Spleen (tissue), 11 donors: ENCODE results near the gene COQ6. TPM values are rescaled to one million over a fixed set of nuclear protein-coding genes. Genes with fewer than 3 reads are reported as not detected.

Experiments
- DNase-seq: peaks from one replicate; pipeline ENCODE4 v3.0.0-alpha.2; 2020
- H3K27ac ChIP-seq, 8 donors: fragments of 200-600 bp; sonication (generic) in 7 of 8; 1 replicate in 4 of 8; 2 replicates in 4 of 8; pipeline versions ENCODE4 v1.5.0 to v1.8.0; 2016 to 2021; ENCODE audit warnings: inconsistent platforms in 4 of 8, mild to moderate bottlenecking in 4 of 8, moderate library complexity in 1 of 8
- H3K27me3 ChIP-seq, 7 donors: fragments of 200-600 bp; sonication (generic) in 6 of 7; replicated peaks in 1 of 7; 1 replicate in 4 of 7; 2 replicates in 3 of 7; pipeline versions ENCODE4 v1.5.0 to v1.8.0; 2016 to 2021; ENCODE audit warnings: inconsistent platforms in 3 of 7, mild to moderate bottlenecking in 1 of 7
- H3K36me3 ChIP-seq, 6 donors: fragments of 200-600 bp; sonication (generic) in 5 of 6; 1 replicate in 4 of 6; 2 replicates in 2 of 6; pipeline versions ENCODE4 v1.5.0 to v1.8.0; 2016 to 2021; ENCODE audit warnings: inconsistent platforms in 2 of 6
- H3K4me1 ChIP-seq, 6 donors: fragments of 200-600 bp; sonication (generic) in 5 of 6; 1 replicate in 3 of 6; 2 replicates in 3 of 6; pipeline versions ENCODE4 v1.5.0 to v1.8.0; 2016 to 2021; ENCODE audit warnings: inconsistent platforms in 3 of 6
- H3K4me3 ChIP-seq, 8 donors: fragments of 200-600 bp; sonication (generic) in 7 of 8; 1 replicate in 4 of 8; 2 replicates in 4 of 8; pipeline versions ENCODE4 v1.5.0 to v1.8.0; 2016 to 2021; ENCODE audit warnings: inconsistent platforms in 4 of 8, mild to moderate bottlenecking in 4 of 8, moderate library complexity in 2 of 8
- H3K9me3 ChIP-seq, 8 donors: fragments of 200-600 bp; sonication (generic) in 7 of 8; 1 replicate in 4 of 8; 2 replicates in 4 of 8; pipeline versions ENCODE4 v1.5.0 to v1.8.0; 2016 to 2021; ENCODE audit warnings: inconsistent platforms in 4 of 8
- POLR2A ChIP-seq, 3 donors: fragments of 450-650 bp; IDR thresholded peaks; one replicate each; pipeline ENCODE4 v1.5.1; 2017; ENCODE audit warnings: antibody characterized with exemption in 3 of 3, mild to moderate bottlenecking in 1 of 3
- POLR2AphosphoS5 ChIP-seq, 3 donors: sonication (generic); formaldehyde crosslinking; IDR thresholded peaks; one replicate each; pipeline ENCODE4 v1.5.1; 2017; ENCODE audit warnings: antibody characterized with exemption in 3 of 3
- whole genome bisulfite sequencing, 5 donors: extraction: QIAGEN DNeasy Blood & Tissue Kit in 3 of 5; methylation state at CpG; one replicate each; pipeline versions ENCODE4 v1.1.5 to v1.1.7; 2013 to 2018; 5-methylcytosine and 5-hydroxymethylcytosine counted together
- intact Hi-C: fragments of 100-400 bp; cut with DNase I; formaldehyde crosslinking; loops from one replicate; pipeline ENCODE4 v1.15.0; 2023; ENCODE audit warnings: low total_unique reads
- polyA plus RNA-seq, 3 donors: library from polyadenylated mRNA; stranded (reverse); fragments of 200-250 nt; gene quantifications; one replicate each; pipeline ENCODE4 v1.2.1, GENCODE V29; 2013
- total RNA-seq, 7 donors: library from RNA; depleted of rRNA in 3 of 7; stranded (reverse); fragments of >200 nt in 3 of 7; fragmentation: NEBNext Ultra II Directional in 4 of 7; extraction: Animal tissue kit (Norgen Biotek cat#: 25700) in 4 of 7; gene quantifications; one replicate each; pipeline versions ENCODE4 v1.1.0 to v1.2.1, GENCODE V29; 2016 to 2021
- TF ChIP-seq, protein P1 (sequence below), 11 experiments: fragments of 200-600 bp in 7 of 11; fragments of 450-650 bp in 4 of 11; sonication (generic) in 4 of 11; IDR thresholded peaks in 8 of 11; conservative IDR thresholded peaks in 3 of 11; 1 replicate in 7 of 11; 2 replicates in 4 of 11; pipeline versions ENCODE4 v1.4.0 to v1.8.0; 2016 to 2021; ENCODE audit warnings: antibody characterized with exemption in 11 of 11, inconsistent platforms in 4 of 11, mild to moderate bottlenecking in 1 of 11
- donor health status: healthy with polysubstance abuse.
- donor health status: DM: no; HTN: no; CAD: no; lungs with moderate emphysema.
- donor health status: DM: no; HTN: no; CAD: no.
- donor health status: Bipolar disorder and iron deficiency.
- donor health status: healthy.
- donor health status: DM: no; HTN: no; CAD: no.
- donor health status: DM: yes; HTN: yes; CAD: no.

The COQ6 gene
- total and polyA plus RNA-seq, 10 donors, result 15.1 to 35.4 (median 24.1) TPM

DNA sequence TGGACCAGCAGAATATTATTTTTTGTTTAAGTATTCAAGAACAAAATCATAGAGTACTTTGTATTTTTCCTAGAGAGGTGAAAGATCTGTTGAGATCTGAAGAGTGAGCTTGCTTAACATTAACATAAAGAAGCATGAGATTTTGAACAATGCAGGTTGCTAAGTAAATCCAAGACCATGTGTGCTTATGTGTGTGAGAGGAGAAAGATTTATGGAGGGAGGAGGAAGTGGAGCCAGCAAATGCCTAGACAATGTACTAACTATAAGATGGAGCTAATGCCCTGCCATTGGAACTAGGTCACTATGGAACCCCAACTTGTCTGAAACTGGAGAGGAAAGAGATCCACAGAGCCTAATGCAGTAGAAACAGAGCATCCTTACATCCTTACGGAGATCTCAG is 13.6 kb upstream of the COQ6 start:
- no peak for DNase-seq
- 83 to 100% (median 96%) methylated on average over 1 of the region's 1 CpG for WGBS, 5 donors
- no peaks in the 10 kb centered on the region for H3K9me3 ChIP-seq
- TF ChIP-seq, protein P1, sequence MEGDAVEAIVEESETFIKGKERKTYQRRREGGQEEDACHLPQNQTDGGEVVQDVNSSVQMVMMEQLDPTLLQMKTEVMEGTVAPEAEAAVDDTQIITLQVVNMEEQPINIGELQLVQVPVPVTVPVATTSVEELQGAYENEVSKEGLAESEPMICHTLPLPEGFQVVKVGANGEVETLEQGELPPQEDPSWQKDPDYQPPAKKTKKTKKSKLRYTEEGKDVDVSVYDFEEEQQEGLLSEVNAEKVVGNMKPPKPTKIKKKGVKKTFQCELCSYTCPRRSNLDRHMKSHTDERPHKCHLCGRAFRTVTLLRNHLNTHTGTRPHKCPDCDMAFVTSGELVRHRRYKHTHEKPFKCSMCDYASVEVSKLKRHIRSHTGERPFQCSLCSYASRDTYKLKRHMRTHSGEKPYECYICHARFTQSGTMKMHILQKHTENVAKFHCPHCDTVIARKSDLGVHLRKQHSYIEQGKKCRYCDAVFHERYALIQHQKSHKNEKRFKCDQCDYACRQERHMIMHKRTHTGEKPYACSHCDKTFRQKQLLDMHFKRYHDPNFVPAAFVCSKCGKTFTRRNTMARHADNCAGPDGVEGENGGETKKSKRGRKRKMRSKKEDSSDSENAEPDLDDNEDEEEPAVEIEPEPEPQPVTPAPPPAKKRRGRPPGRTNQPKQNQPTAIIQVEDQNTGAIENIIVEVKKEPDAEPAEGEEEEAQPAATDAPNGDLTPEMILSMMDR (IDR thresholded peaks at IDR 0.05 in 8 of 11, conservative IDR thresholded peaks at IDR 0.05 in 3 of 11), result no peak
- TF ChIP-seq POLR2AphosphoS5 (IDR thresholded peaks at IDR 0.05) (no peak), POLR2A (IDR thresholded peaks at IDR 0.05) (no peak)
- H3K36me3 ChIP-seq, result peaks cover 0 to 89% (median 51%) of the 10 kb centered on the region in 6 donors
- no peaks in the 10 kb centered on the region for H3K27me3 ChIP-seq
- H3K27ac ChIP-seq, result no peak overlapping the region
- intact Hi-C loops, result no loop called here
- no peaks in the 10 kb centered on the region for H3K4me1 ChIP-seq
- H3K4me3 ChIP-seq, result no peak overlapping the region

DNA sequence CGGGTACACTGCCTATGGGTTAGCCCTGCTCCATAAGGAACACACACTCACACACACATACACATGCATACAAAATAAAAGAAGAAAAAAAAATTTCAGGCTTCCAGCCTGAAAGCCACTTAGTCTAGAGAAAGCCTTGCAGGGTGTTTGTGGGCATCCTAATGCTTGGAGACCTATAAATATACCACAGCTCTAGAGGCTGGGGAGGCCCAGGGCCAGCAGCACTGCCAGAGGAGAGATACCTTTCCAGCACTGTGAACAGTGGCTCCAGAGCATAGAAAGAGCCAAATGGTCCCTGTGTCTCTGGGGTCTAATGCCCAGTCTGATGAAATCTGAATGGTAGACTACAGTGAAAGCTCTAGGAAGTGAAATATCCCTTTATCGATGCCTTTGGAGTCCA is 13.1 kb upstream of the COQ6 start:
- intact Hi-C loops, result no loop called here
- peaks cover 0 to 2% (median under 1%) of the 10 kb centered on the region in 6 donors for H3K4me1 ChIP-seq
- DNase-seq, result no peak
- H3K9me3 ChIP-seq, result no peaks in the 10 kb centered on the region
- 88 to 100% (median 96%) methylated on average over 2 of the region's 2 CpGs for WGBS, 5 donors
- H3K27me3 ChIP-seq, result no peaks in the 10 kb centered on the region
- peaks cover 0 to 85% (median 46%) of the 10 kb centered on the region in 6 donors for H3K36me3 ChIP-seq
- TF ChIP-seq, protein P1 (IDR thresholded peaks at IDR 0.05 in 8 of 11, conservative IDR thresholded peaks at IDR 0.05 in 3 of 11), result no peak
- H3K4me3 ChIP-seq, result no peak overlapping the region
- H3K27ac ChIP-seq, result no peak overlapping the region

DNA sequence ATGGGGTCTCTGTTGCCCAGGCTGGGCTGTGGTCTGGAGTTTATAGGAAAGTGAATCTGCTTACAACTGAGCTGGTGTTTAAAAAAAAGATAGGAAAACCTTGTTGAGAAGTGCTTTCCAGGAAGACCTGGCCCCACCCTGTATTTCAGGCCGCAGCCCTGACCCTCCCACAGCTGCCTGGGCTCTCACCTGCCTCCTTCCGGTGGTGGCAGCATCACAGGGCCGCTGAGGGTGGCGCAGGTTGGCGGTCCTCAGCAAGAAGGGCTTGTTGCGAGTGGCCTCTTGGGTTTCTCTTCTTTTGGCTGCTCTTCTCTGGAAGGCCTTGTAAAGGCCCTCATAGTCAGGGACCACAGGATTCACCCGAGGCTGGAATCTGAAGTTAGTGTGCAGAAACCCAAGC is 7.9 kb upstream of the COQ6 start:
- no peaks in the 10 kb centered on the region for H3K27me3 ChIP-seq
- H3K9me3 ChIP-seq, result no peaks in the 10 kb centered on the region
- H3K27ac ChIP-seq, result peak overlapping the region in 6 of 8 donors; percentile 5 to 61 (median 54)
- peaks cover 0 to 28% (median 10%) of the 10 kb centered on the region in 6 donors for H3K4me1 ChIP-seq
- H3K36me3 ChIP-seq, result peaks cover 0 to 74% (median 29%) of the 10 kb centered on the region in 6 donors
- WGBS, 5 donors, result 77 to 90% (median 78%) methylated on average over 7 of the region's 7 CpGs
- no peak for DNase-seq
- TF ChIP-seq, protein P1 (IDR thresholded peaks at IDR 0.05 in 8 of 11, conservative IDR thresholded peaks at IDR 0.05 in 3 of 11), result no peak
- no peak for TF ChIP-seq POLR2AphosphoS5 (IDR thresholded peaks at IDR 0.05)
- no peak for TF ChIP-seq POLR2A (IDR thresholded peaks at IDR 0.05)
- no peak overlapping the region for H3K4me3 ChIP-seq
- intact Hi-C loops, result no loop called here

DNA sequence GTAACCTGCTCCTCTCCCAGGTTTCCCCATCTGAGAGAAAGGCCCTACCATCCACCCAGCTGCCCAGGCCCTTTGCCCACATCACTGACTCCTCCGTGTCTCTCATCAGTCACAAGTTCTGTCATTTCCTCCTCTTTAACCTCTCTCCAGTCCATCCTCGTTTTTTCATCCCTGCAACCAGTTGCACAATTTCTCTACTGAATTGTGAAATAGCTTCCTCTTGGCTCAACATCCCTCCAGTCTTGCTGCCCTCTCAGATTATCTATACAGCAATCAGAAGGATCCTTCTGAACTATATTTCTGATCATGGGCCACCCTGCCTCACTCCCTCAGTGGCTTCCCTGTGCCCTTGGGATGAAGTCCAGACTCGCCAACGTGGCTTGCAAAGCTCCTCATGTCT is 7.0 kb upstream of the COQ6 start:
- H3K36me3 ChIP-seq, result peaks cover 0 to 65% (median 21%) of the 10 kb centered on the region in 6 donors
- peak overlapping the region in 5 of 8 donors; percentile 47 to 61 (median 59) for H3K27ac ChIP-seq
- 26 to 54% (median 33%) methylated on average over 4 of the region's 4 CpGs for whole genome bisulfite sequencing, 5 donors
- no peaks in the 10 kb centered on the region for H3K27me3 ChIP-seq
- H3K4me1 ChIP-seq, result peaks cover 0 to 28% (median 10%) of the 10 kb centered on the region in 6 donors
- no peak overlapping the region for H3K4me3 ChIP-seq
- intact Hi-C loops, result no loop called here
- DNase-seq, result no peak
- no peaks in the 10 kb centered on the region for H3K9me3 ChIP-seq
- peak in 1 of 3 donors; percentile 17 for TF ChIP-seq POLR2AphosphoS5 (IDR thresholded peaks at IDR 0.05)
- TF ChIP-seq, protein P1 (IDR thresholded peaks at IDR 0.05 in 8 of 11, conservative IDR thresholded peaks at IDR 0.05 in 3 of 11), result no peak
- TF ChIP-seq POLR2A (IDR thresholded peaks at IDR 0.05), result no peak
